G401 (cell line): ENCODE results near the gene OSM. TPM values are rescaled to one million over a fixed set of nuclear protein-coding genes. Genes with fewer than 3 reads are reported as not detected.

Experiments
- DNase-seq: peaks from one replicate; pipeline ENCODE4 v3.0.0-alpha.2; 2015; ENCODE audit warnings: low spot score
- in situ Hi-C: cut with HindIII; loops from 2 replicates; pipeline ENCODE4 v1.10.0; 2016; ENCODE audit warnings: low sequenced_read_pairs, mixed read lengths
- total RNA-seq: library from RNA; depleted of rRNA; stranded (reverse); fragments of >200 nt; shearing (Covaris generic); gene quantifications from 2 replicates; pipeline ENCODE4 v1.2.3, GENCODE V29; 2014

OSM gene
- total RNA-seq, 1 experiment from 2014 or later, result not detected

GRCh38 chr22:30301995-30302809 is 35.6 kb upstream of the OSM start:
- no peak for DNase-seq
- in situ Hi-C loops, result no loop called here

GRCh38 chr22:30299322-30299721 is 32.7 kb upstream of the OSM start:
- DNase-seq, result no peak
- in situ Hi-C loops, result no loop called here

GRCh38 chr22:30297991-30298701 is 31.5 kb upstream of the OSM start:
- in situ Hi-C loops, result no loop called here
- DNase-seq, result no peak

- in situ Hi-C loops, result no loop called here
- no peak for DNase-seq
Measured at GRCh38 chr22:30297276-30297990, 30.8 kb upstream of the OSM start.

- in situ Hi-C loops, result no loop called here
- DNase-seq, result no peak
Measured at GRCh38 chr22:30296833-30297232, 30.2 kb upstream of the OSM start.

- in situ Hi-C loops, result no loop called here
- DNase-seq, result no peak
Measured at GRCh38 chr22:30296324-30296723, 29.7 kb upstream of the OSM start.

GRCh38 chr22:30295576-30295975 is 28.9 kb upstream of the OSM start:
- in situ Hi-C loops, result no loop called here
- DNase-seq, result no peak

GRCh38 chr22:30294830-30295229 is 28.2 kb upstream of the OSM start:
- in situ Hi-C loops, result no loop called here
- DNase-seq, result no peak

- in situ Hi-C loops, result no loop called here
- DNase-seq, result no peak
Measured at GRCh38 chr22:30294066-30294465, 27.4 kb upstream of the OSM start.

GRCh38 chr22:30293026-30293425 is 26.4 kb upstream of the OSM start:
- no peak for DNase-seq
- in situ Hi-C loops, result no loop called here

- in situ Hi-C loops, result no loop called here
- peak; percentile 61 for DNase-seq
Measured at GRCh38 chr22:30292069-30292970, 25.7 kb upstream of the OSM start.

- DNase-seq, result peak; percentile 63
- in situ Hi-C loops, result no loop called here
Measured at GRCh38 chr22:30291058-30291892, 24.6 kb upstream of the OSM start.

GRCh38 chr22:30290342-30291057 is 23.8 kb upstream of the OSM start:
- peak; percentile 16 for DNase-seq
- in situ Hi-C loops, result no loop called here

- in situ Hi-C loops, result loop anchor here (5.0 kb wide), 1 partner anchor 102 kb away; no protein-coding TSS in a partner anchor
- DNase-seq, result no peak
Measured at GRCh38 chr22:30289980-30290313, 23.3 kb upstream of the OSM start.

GRCh38 chr22:30289141-30289979 is 22.7 kb upstream of the OSM start, which contains the start of gene CASTOR1:
Gene CASTOR1 (minus strand): TSS chr22:30289505. CDS start chr22:30289497, 8 bp downstream.
- in situ Hi-C loops, result loop anchor here (5.0 kb wide), 1 partner anchor 103 kb away; no protein-coding TSS in a partner anchor
- peak; percentile 92 for DNase-seq

GRCh38 chr22:30288419-30289140 is 21.9 kb upstream of the OSM start:
- no peak for DNase-seq
- in situ Hi-C loops, result loop anchor here (5.0 kb wide), 1 partner anchor 104 kb away; no protein-coding TSS in a partner anchor
